ENCODE data around the gene CHST8. TPM values are rescaled to one million over a fixed set of nuclear protein-coding genes. Genes with fewer than 3 reads are reported as not detected.
A peak's percentile ranks its signal among the peaks of the same experiment; 100 is the strongest.

The CHST8 gene
- total RNA-seq, 1 donor = not detected

GRCh38 chr19:33777351-33777750, 155.6 kb downstream of the CHST8 start:
- Histone ChIP-seq H3K79me2 (ENCODE audit: insufficient read depth, low read length) (no peaks in the 10 kb centered on the region), H3K4me3 (ENCODE audit: insufficient read depth, low read length) (no peak overlapping the region), H4K20me1 (ENCODE audit: insufficient read depth, low read length) (peaks cover 2% of the 10 kb centered on the region), H3K36me3 (ENCODE audit: insufficient read depth, low read length) (no peaks in the 10 kb centered on the region), H3K27ac (ENCODE audit: low read depth, low read length) (no peak overlapping the region), H3K9me3 (ENCODE audit: low read depth, low read length) (no peaks in the 10 kb centered on the region), H3K4me1 (ENCODE audit: insufficient read depth, low read length) (peaks cover 20% of the 10 kb centered on the region), H2AFZ (ENCODE audit: low read length) (no peak overlapping the region), H3K27me3 (ENCODE audit: insufficient read depth, low read length) (peaks cover 16% of the 10 kb centered on the region), H3K4me2 (ENCODE audit: insufficient read depth, low read length) (no peak overlapping the region)
- DNase-seq (ENCODE audit: insufficient read length, low spot score, missing footprints) = peak; percentile 87
- no peak for TF ChIP-seq CTCF (IDR thresholded peaks at IDR 0.05; ENCODE audit: extremely low read depth, low read depth, low read length)

DNA sequence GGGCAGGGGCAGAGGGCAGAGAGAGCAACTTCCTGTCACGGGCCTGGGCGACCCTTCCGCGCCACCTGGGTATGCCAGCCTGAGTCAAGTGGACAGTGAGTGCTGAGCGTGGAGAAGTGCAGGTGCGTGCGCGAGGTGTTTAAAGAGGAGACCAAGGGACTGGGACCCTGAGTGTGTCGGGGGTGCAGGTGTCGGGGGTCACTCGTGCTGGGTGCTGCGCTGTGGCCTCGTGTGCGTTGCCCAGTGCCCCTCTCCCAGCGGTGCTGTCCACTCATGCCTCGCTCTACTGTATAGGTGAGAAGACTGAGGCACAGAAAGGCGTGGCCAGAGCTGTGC, 156.0 kb downstream of the CHST8 start:
- Histone ChIP-seq H3K27ac (ENCODE audit: low read depth, low read length) (no peak overlapping the region), H2AFZ (ENCODE audit: low read length) (no peak overlapping the region), H3K79me2 (ENCODE audit: insufficient read depth, low read length) (no peaks in the 10 kb centered on the region), H3K9me3 (ENCODE audit: low read depth, low read length) (no peaks in the 10 kb centered on the region), H3K27me3 (ENCODE audit: insufficient read depth, low read length) (peaks cover 16% of the 10 kb centered on the region), H3K36me3 (ENCODE audit: insufficient read depth, low read length) (no peaks in the 10 kb centered on the region), H3K4me2 (ENCODE audit: insufficient read depth, low read length) (no peak overlapping the region), H3K4me1 (ENCODE audit: insufficient read depth, low read length) (peaks cover 20% of the 10 kb centered on the region), H4K20me1 (ENCODE audit: insufficient read depth, low read length) (peaks cover 2% of the 10 kb centered on the region), H3K4me3 (ENCODE audit: insufficient read depth, low read length) (no peak overlapping the region)
- DNase-seq (ENCODE audit: insufficient read length, low spot score, missing footprints) = no peak
- no peak for TF ChIP-seq CTCF (IDR thresholded peaks at IDR 0.05; ENCODE audit: extremely low read depth, low read depth, low read length)

GRCh38 chr19:33778089-33778791, 156.5 kb downstream of the CHST8 start:
- DNase-seq (ENCODE audit: insufficient read length, low spot score, missing footprints) = peak; percentile 99
- Histone ChIP-seq H3K4me2 (ENCODE audit: insufficient read depth, low read length) (peak overlapping the region; percentile 63), H3K27ac (ENCODE audit: low read depth, low read length) (no peak overlapping the region)

More at GRCh38 chr19:33778089-33778791, 156.5 kb downstream of the CHST8 start:
- no peaks in the 10 kb centered on the region for H3K36me3 ChIP-seq (ENCODE audit: insufficient read depth, low read length)
- H3K79me2 ChIP-seq (ENCODE audit: insufficient read depth, low read length) = no peaks in the 10 kb centered on the region
- TF ChIP-seq CTCF (IDR thresholded peaks at IDR 0.05; ENCODE audit: extremely low read depth, low read depth, low read length) = peak; percentile 99
- no peak overlapping the region for H3K4me3 ChIP-seq (ENCODE audit: insufficient read depth, low read length)
- H3K9me3 ChIP-seq (ENCODE audit: low read depth, low read length) = no peaks in the 10 kb centered on the region
- peaks cover 16% of the 10 kb centered on the region for H3K27me3 ChIP-seq (ENCODE audit: insufficient read depth, low read length)
- H4K20me1 ChIP-seq (ENCODE audit: insufficient read depth, low read length) = peaks cover 2% of the 10 kb centered on the region
- peak overlapping the region; percentile 42 for H2AFZ ChIP-seq (ENCODE audit: low read length)
- peaks cover 20% of the 10 kb centered on the region for H3K4me1 ChIP-seq (ENCODE audit: insufficient read depth, low read length)

All from osteoblast (primary cell).